HAP-1 (cell line): ENCODE measurements around the gene TTN.
A peak's percentile ranks its signal among the peaks of the same experiment; 100 is the strongest.

ENCODE experiments used
- DNase-seq, 2 experiments: peaks; one replicate each; pipeline ENCODE4 v3.0.0-alpha.2; 2016 to 2020; ENCODE audit warnings: low spot score in 2 of 2
- H3K27me3 ChIP-seq: fragments of 250-450 bp; sonication (Bioruptor Pico); 2 replicates; pipeline ENCODE4 v1.5.1; 2020; ENCODE audit warnings: low read depth, mild to moderate bottlenecking, moderate library complexity
- H3K36me3 ChIP-seq: fragments of 250-450 bp; sonication (Bioruptor Pico); replicated peaks from 2 replicates; pipeline ENCODE4 v1.5.1; 2020; ENCODE audit warnings: mild to moderate bottlenecking
- H3K4me1 ChIP-seq: fragments of 250-450 bp; sonication (Bioruptor Pico); 2 replicates; pipeline ENCODE4 v1.5.1; 2020; ENCODE audit warnings: mild to moderate bottlenecking
- H3K4me3 ChIP-seq: fragments of 250-450 bp; sonication (Bioruptor Pico); 2 replicates; pipeline ENCODE4 v1.5.1; 2020; ENCODE audit warnings: mild to moderate bottlenecking, moderate library complexity
- H3K9me3 ChIP-seq: fragments of 250-450 bp; sonication (Bioruptor Pico); 2 replicates; pipeline ENCODE4 v1.5.1; 2020; ENCODE audit warnings: mild to moderate bottlenecking, moderate library complexity
- in situ Hi-C: fragments of 300-500 bp; cut with MboI; formaldehyde crosslinking; loops from 3 replicates; pipeline ENCODE4 v1.14.3; 2020; ENCODE audit warnings: low sequenced_read_pairs, inconsistent platforms, mixed read lengths

TTN gene

GRCh38 chr2:178799305-178799704 is 7.9 kb downstream of the TTN start:
- H3K9me3 ChIP-seq: no peaks in the 10 kb centered on the region
- in situ Hi-C loops: loop anchor here (10.0 kb wide), 1 partner anchor 115 kb away; no protein-coding TSS in a partner anchor
- DNase-seq: no peak
- no peaks in the 10 kb centered on the region for H3K36me3 ChIP-seq
- H3K4me3 ChIP-seq: no peak overlapping the region
- H3K27me3 ChIP-seq: no peaks in the 10 kb centered on the region
- H3K4me1 ChIP-seq: 0 out of 2 replicates have a peak, but pooled peaks cover 3% of the 10 kb centered on the region

GRCh38 chr2:178796079-178796677 is 11.0 kb downstream of the TTN start:
- in situ Hi-C loops: loop anchor here (10.0 kb wide), 1 partner anchor 119 kb away; no protein-coding TSS in a partner anchor
- DNase-seq: peak in 1 of 2 experiments; percentile 54

GRCh38 chr2:178787934-178788333 is 19.3 kb downstream of the TTN start:
- in situ Hi-C loops: no loop called here

More at GRCh38 chr2:178796079-178796677, 11.0 kb downstream of the TTN start:
- Histone ChIP-seq H3K4me3 (no peak overlapping the region), H3K9me3 (no peaks in the 10 kb centered on the region), H3K36me3 (no peaks in the 10 kb centered on the region), H3K4me1 (0 out of 2 replicates have a peak, but pooled peaks cover 3% of the 10 kb centered on the region), H3K27me3 (no peaks in the 10 kb centered on the region)

GRCh38 chr2:178787155-178787554 is 20.1 kb downstream of the TTN start:
- Histone ChIP-seq H3K4me3 (no peak overlapping the region), H3K4me1 (no peaks in the 10 kb centered on the region), H3K36me3 (no peaks in the 10 kb centered on the region), H3K9me3 (no peaks in the 10 kb centered on the region), H3K27me3 (no peaks in the 10 kb centered on the region)
- in situ Hi-C loops: no loop called here
- DNase-seq: no peak

More at GRCh38 chr2:178787934-178788333, 19.3 kb downstream of the TTN start:
- H3K4me1 ChIP-seq: no peaks in the 10 kb centered on the region
- no peaks in the 10 kb centered on the region for H3K27me3 ChIP-seq
- no peaks in the 10 kb centered on the region for H3K36me3 ChIP-seq
- DNase-seq: no peak
- no peaks in the 10 kb centered on the region for H3K9me3 ChIP-seq
- no peak overlapping the region for H3K4me3 ChIP-seq

GRCh38 chr2:178783889-178784288 is 23.3 kb downstream of the TTN start:
- H3K36me3 ChIP-seq: no peaks in the 10 kb centered on the region
- in situ Hi-C loops: no loop called here
- no peak overlapping the region for H3K4me3 ChIP-seq
- H3K9me3 ChIP-seq: no peaks in the 10 kb centered on the region
- H3K4me1 ChIP-seq: no peaks in the 10 kb centered on the region
- no peaks in the 10 kb centered on the region for H3K27me3 ChIP-seq
- DNase-seq: no peak

GRCh38 chr2:178782236-178782635 is 25.0 kb downstream of the TTN start:
- Histone ChIP-seq H3K36me3 (no peaks in the 10 kb centered on the region), H3K4me1 (no peaks in the 10 kb centered on the region), H3K9me3 (no peaks in the 10 kb centered on the region), H3K27me3 (no peaks in the 10 kb centered on the region), H3K4me3 (no peak overlapping the region)
- DNase-seq: no peak
- in situ Hi-C loops: no loop called here

GRCh38 chr2:178777577-178777976 is 29.6 kb downstream of the TTN start:
- no peak for DNase-seq
- no peaks in the 10 kb centered on the region for H3K27me3 ChIP-seq
- H3K9me3 ChIP-seq: no peaks in the 10 kb centered on the region; the same call in 1 of the 2 replicates
- H3K4me3 ChIP-seq: no peak overlapping the region
- in situ Hi-C loops: no loop called here
- H3K36me3 ChIP-seq: no peaks in the 10 kb centered on the region
- H3K4me1 ChIP-seq: no peaks in the 10 kb centered on the region

- no peaks in the 10 kb centered on the region for H3K4me1 ChIP-seq
- no peak overlapping the region for H3K4me3 ChIP-seq
- H3K27me3 ChIP-seq: no peaks in the 10 kb centered on the region
- H3K9me3 ChIP-seq: no peaks in the 10 kb centered on the region; the same call in 1 of the 2 replicates
- in situ Hi-C loops: no loop called here
- no peak for DNase-seq
- no peaks in the 10 kb centered on the region for H3K36me3 ChIP-seq
These were observed 30.5 kb downstream of the TTN start for GRCh38 chr2:178776751-178777150.

GRCh38 chr2:178775975-178776374 is 31.2 kb downstream of the TTN start:
- in situ Hi-C loops: no loop called here
- no peaks in the 10 kb centered on the region for H3K36me3 ChIP-seq
- no peaks in the 10 kb centered on the region for H3K4me1 ChIP-seq
- H3K4me3 ChIP-seq: no peak overlapping the region
- no peak for DNase-seq
- no peaks in the 10 kb centered on the region; the same call in 1 of the 2 replicates for H3K9me3 ChIP-seq
- H3K27me3 ChIP-seq: no peaks in the 10 kb centered on the region

- Histone ChIP-seq H3K36me3 (no peaks in the 10 kb centered on the region), H3K9me3 (no peaks in the 10 kb centered on the region; the same call in 1 of the 2 replicates), H3K4me1 (no peaks in the 10 kb centered on the region), H3K4me3 (no peak overlapping the region), H3K27me3 (no peaks in the 10 kb centered on the region)
- no peak for DNase-seq
- in situ Hi-C loops: loop anchor here (25.0 kb wide), 1 partner anchor 992 kb away; no protein-coding TSS in a partner anchor
These were observed 36.7 kb downstream of the TTN start for GRCh38 chr2:178770518-178770917.

- Histone ChIP-seq H3K4me1 (no peaks in the 10 kb centered on the region), H3K36me3 (no peaks in the 10 kb centered on the region), H3K4me3 (no peak overlapping the region), H3K9me3 (no peaks in the 10 kb centered on the region; the same call in 1 of the 2 replicates), H3K27me3 (0 out of 2 replicates have a peak, but pooled peaks cover 3% of the 10 kb centered on the region)
- no peak for DNase-seq
- in situ Hi-C loops: loop anchor here (25.0 kb wide), 1 partner anchor 995 kb away; no protein-coding TSS in a partner anchor
These were observed 39.8 kb downstream of the TTN start for GRCh38 chr2:178767094-178768060.

GRCh38 chr2:178764097-178764496 is 43.1 kb downstream of the TTN start:
- Histone ChIP-seq H3K9me3 (no peaks in the 10 kb centered on the region), H3K27me3 (0 out of 2 replicates have a peak, but pooled peaks cover 3% of the 10 kb centered on the region), H3K4me3 (no peak overlapping the region), H3K4me1 (no peaks in the 10 kb centered on the region), H3K36me3 (no peaks in the 10 kb centered on the region)
- in situ Hi-C loops: loop anchor here (25.0 kb wide), 1 partner anchor 998 kb away; no protein-coding TSS in a partner anchor
- DNase-seq: no peak

- peak; percentile 55 to 57 for DNase-seq
- in situ Hi-C loops: loop anchor here (25.0 kb wide), 1 partner anchor 1000 kb away; no protein-coding TSS in a partner anchor
- Histone ChIP-seq H3K9me3 (no peaks in the 10 kb centered on the region), H3K4me3 (no peak overlapping the region), H3K4me1 (no peaks in the 10 kb centered on the region), H3K36me3 (no peaks in the 10 kb centered on the region), H3K27me3 (0 out of 2 replicates have a peak, but pooled peaks cover 3% of the 10 kb centered on the region)
These were observed 45.4 kb downstream of the TTN start for GRCh38 chr2:178761759-178762371.
